Endothelial cell of umbilical vein (primary cell): ENCODE measurements around the gene BNC2. TPM values are rescaled to one million over a fixed set of nuclear protein-coding genes. Genes with fewer than 3 reads are reported as not detected.

ENCODE experiments used
- BruUV-seq: library from RNA; stranded (reverse); fragments of 400-500 nt; replicated peaks from 2 replicates; lab custom pipeline; 2021; lab: Mats Ljungman, UMichigan
- CTCF ChIA-PET: fragments of 300-600, 350-600 bp; sonication (Branson Sonifier 250); formaldehyde crosslinking; loops from one replicate; lab custom pipeline; 2021; ENCODE audit warnings: antibody characterized with exemption, inconsistent platforms; lab: Charles Lee
- POLR2A ChIA-PET: fragments of 300-600, 350-600 bp; sonication (Branson Sonifier 250); formaldehyde crosslinking; loops from one replicate; lab custom pipeline; 2021; ENCODE audit warnings: antibody characterized with exemption, inconsistent platforms; lab: Charles Lee
- DNase-seq: peaks from one replicate; pipeline ENCODE4 v3.0.0-alpha.2; 2011; ENCODE audit warnings: low read depth, low spot score
- FAIRE-seq: peaks from 2 replicates; lab custom pipeline; 2011; peaks lifted over from hg19 to GRCh38; lab: Jason Lieb, UNC
- H2AFZ ChIP-seq: 2 replicates; pipeline ENCODE4 v1.6.0; 2012; ENCODE audit warnings: low read depth, low read length, control low read depth, inconsistent platforms
- H3K27ac ChIP-seq: 2 replicates; pipeline ENCODE4 v1.5.1; 2011; ENCODE audit warnings: low read depth, mild to moderate bottlenecking, control low read depth, low read length, moderate library complexity; ENCODE audit not compliant: insufficient read depth
- H3K27me3 ChIP-seq, 2 experiments: 2 replicates each; pipeline versions ENCODE4 v1.6.0 to v1.6.1; 2011; ENCODE audit warnings: low read length in 2 of 2, mixed read lengths in 1 of 2; ENCODE audit not compliant: control insufficient read depth in 2 of 2, insufficient read depth in 2 of 2
- H3K36me3 ChIP-seq, 2 experiments: 2 replicates in 1 of 2; 3 replicates in 1 of 2; pipeline ENCODE4 v1.5.1; 2011; ENCODE audit warnings: low read length in 2 of 2, mild to moderate bottlenecking in 1 of 2, moderate library complexity in 1 of 2; ENCODE audit not compliant: control insufficient read depth in 2 of 2, insufficient read depth in 2 of 2; ENCODE audit errors: extremely low read depth in 1 of 2
- H3K4me1 ChIP-seq: 3 replicates; pipeline ENCODE4 v1.5.1; 2011; ENCODE audit warnings: mild to moderate bottlenecking, low read length; ENCODE audit not compliant: control insufficient read depth, insufficient read depth; ENCODE audit errors: extremely low read depth
- H3K4me2 ChIP-seq: 2 replicates; pipeline ENCODE4 v1.6.1; 2011; ENCODE audit warnings: low read length, control low read depth, mixed read lengths; ENCODE audit not compliant: insufficient read depth
- H3K4me3 ChIP-seq, 3 experiments: fragments of 200-600 bp in 1 of 3; sonication (generic), shearing (Covaris generic) in 1 of 3; replicated peaks in 1 of 3; 2 replicates each; pipeline ENCODE4 v1.5.1; 2011 to 2016; ENCODE audit warnings: control low read depth in 3 of 3, low read length in 3 of 3, mild to moderate bottlenecking in 2 of 3, inconsistent platforms in 1 of 3, low read depth in 1 of 3, moderate library complexity in 1 of 3; ENCODE audit not compliant: insufficient read depth in 1 of 3
- H3K79me2 ChIP-seq: 2 replicates; pipeline ENCODE4 v1.6.0; 2012; ENCODE audit warnings: low read length, inconsistent platforms; ENCODE audit not compliant: control insufficient read depth, insufficient read depth
- H3K9ac ChIP-seq: replicated peaks from 2 replicates; pipeline ENCODE3; 2011; ENCODE audit warnings: low read length, control low read depth; ENCODE audit not compliant: insufficient read depth; ENCODE audit errors: extremely low read depth
- H3K9me1 ChIP-seq: replicated peaks from 3 replicates; pipeline ENCODE4 v1.6.0; 2011; ENCODE audit warnings: mild to moderate bottlenecking, low read length; ENCODE audit not compliant: control insufficient read depth, insufficient read depth; ENCODE audit errors: extremely low read depth
- H3K9me3 ChIP-seq: replicated peaks from 2 replicates; pipeline ENCODE4 v1.5.1; 2012; ENCODE audit warnings: low read length, inconsistent platforms; ENCODE audit not compliant: control insufficient read depth, insufficient read depth
- H4K20me1 ChIP-seq: replicated peaks from 2 replicates; pipeline ENCODE3; 2011; ENCODE audit warnings: mild to moderate bottlenecking, low read length; ENCODE audit not compliant: control insufficient read depth, insufficient read depth; ENCODE audit errors: extremely low read depth
- CTCF ChIP-seq, 2 donors: IDR thresholded peaks; 1 replicate in 1 of 2; 2 replicates in 1 of 2; pipeline ENCODE4 v1.5.1; 2011; ENCODE audit warnings: low read length in 2 of 2, mild to moderate bottlenecking in 2 of 2, moderate library complexity in 2 of 2, control low read depth in 1 of 2, inconsistent platforms in 1 of 2, low read depth in 1 of 2; ENCODE audit not compliant: insufficient read depth in 1 of 2; ENCODE audit errors: extremely low read depth in 1 of 2
- EZH2 ChIP-seq: IDR thresholded peaks from 2 replicates; pipeline ENCODE4 v1.6.1; 2012; ENCODE audit warnings: borderline replicate concordance, low read depth, mild to moderate bottlenecking, moderate library complexity, low read length, inconsistent platforms; ENCODE audit not compliant: severe bottlenecking
- FOS ChIP-seq: IDR thresholded peaks from 2 replicates; pipeline ENCODE4 v1.6.1; 2011; ENCODE audit warnings: mild to moderate bottlenecking, low read length, moderate library complexity, borderline replicate concordance; ENCODE audit not compliant: insufficient read depth
- GATA2 ChIP-seq: IDR thresholded peaks from 2 replicates; pipeline ENCODE4 v1.7.0; 2011; ENCODE audit warnings: low read depth, mild to moderate bottlenecking, moderate library complexity, mixed read lengths, low read length; ENCODE audit not compliant: insufficient read length, insufficient read depth
- MAX ChIP-seq: IDR thresholded peaks from 2 replicates; pipeline ENCODE4 v1.6.1; 2011; ENCODE audit not compliant: insufficient read depth, insufficient read length
- MYC ChIP-seq: IDR thresholded peaks from one replicate; pipeline ENCODE4 v1.6.1; 2011; ENCODE audit warnings: mild to moderate bottlenecking, low read depth, low read length
- POLR2A ChIP-seq: IDR thresholded peaks from 2 replicates; pipeline ENCODE4 v1.6.1; 2012; ENCODE audit warnings: low read depth, mild to moderate bottlenecking, control low read depth, low read length
- POLR2AphosphoS5 ChIP-seq: IDR thresholded peaks from 2 replicates; pipeline ENCODE4 v1.6.1; 2012; ENCODE audit warnings: low read depth, mild to moderate bottlenecking, control low read depth, low read length, moderate library complexity; ENCODE audit not compliant: insufficient read depth
- dilution Hi-C: fragments of 300-500 bp; cut with MboI; formaldehyde crosslinking; loops from one replicate; pipeline ENCODE4 v1.15.0; 2019; ENCODE audit warnings: low sequenced_read_pairs; ENCODE audit not compliant: extremely low pct_ligation_motif_present
- intact Hi-C: fragments of 100-400 bp; cut with micrococcal nuclease; formaldehyde crosslinking; loops from one replicate; pipeline ENCODE4 v1.10.0; 2022
- polyA plus RNA-seq, 4 experiments: library from polyadenylated mRNA; depleted of rRNA in 3 of 4; stranded (reverse) in 3 of 4; unstranded in 1 of 4; fragments of >200 nt; gene quantifications; 2 replicates each; pipeline versions ENCODE4 v1.2.1 to v1.2.3, GENCODE V29; 2011 to 2012; ENCODE audit warnings: missing spikeins in 1 of 4
- total RNA-seq: library from RNA; stranded (reverse); gene quantifications from 2 replicates; pipeline ENCODE4 v1.2.3, GENCODE V29; 2021

BNC2 gene
- total and polyA plus RNA-seq, 2 donors (not counting 3 experiments of a cell fraction or from before 2014, with no cell fraction given), result 12.1 to 34.3 TPM

- CTCF ChIA-PET, result interaction anchor here (2.3 kb wide), 1 partner anchor 12 kb away, joined by 5 read pairs; no protein-coding TSS in a partner anchor
- intact Hi-C loops, result no loop called here
- BruUV-seq, result no TSS peak
Observed at GRCh38 chr9:16426716-16427115, 443.8 kb downstream of the BNC2 start.

More at GRCh38 chr9:16426716-16427115, 443.8 kb downstream of the BNC2 start:
- Histone ChIP-seq H3K9ac (no peak overlapping the region), H3K27ac (no peak overlapping the region), H3K36me3 (no peaks in the 10 kb centered on the region), H3K9me1 (no peaks in the 10 kb centered on the region), H3K27me3 (no peaks in the 10 kb centered on the region), H4K20me1 (no peaks in the 10 kb centered on the region), H3K9me3 (no peaks in the 10 kb centered on the region), H3K79me2 (no peaks in the 10 kb centered on the region), H3K4me1 (no peaks in the 10 kb centered on the region), H3K4me2 (no peak overlapping the region), H3K4me3 (no peak overlapping the region), H2AFZ (no peak overlapping the region)
- POLR2A ChIA-PET, result no interaction called here
- DNase-seq (no peak), FAIRE-seq (no peak)
- TF ChIP-seq POLR2AphosphoS5, result no peak
- no peak for TF ChIP-seq CTCF (IDR thresholded peaks at IDR 0.05; ENCODE audit: extremely low read depth in 1 of 2, insufficient read depth in 1 of 2, low read depth in 1 of 2, low read length in 2 of 2)
- TF ChIP-seq MYC, result no peak
- TF ChIP-seq GATA2, result no peak
- TF ChIP-seq EZH2, result no peak
- no peak for TF ChIP-seq POLR2A
- no peak for TF ChIP-seq MAX
- TF ChIP-seq FOS, result no peak
- dilution Hi-C loops, result no loop called here
